Erythroblast (primary cell): Measurements from ENCODE around the gene ANKFN1.

Experiments
- GATA1 ChIP-seq: IDR thresholded peaks from 2 replicates; pipeline ENCODE4 v1.6.1; 2011; ENCODE audit warnings: low read depth, mild to moderate bottlenecking, control low read depth, low read length, moderate library complexity
- POLR2A ChIP-seq: IDR thresholded peaks from 2 replicates; pipeline ENCODE4 v1.6.1; 2011; ENCODE audit warnings: mild to moderate bottlenecking, low read length

DNA sequence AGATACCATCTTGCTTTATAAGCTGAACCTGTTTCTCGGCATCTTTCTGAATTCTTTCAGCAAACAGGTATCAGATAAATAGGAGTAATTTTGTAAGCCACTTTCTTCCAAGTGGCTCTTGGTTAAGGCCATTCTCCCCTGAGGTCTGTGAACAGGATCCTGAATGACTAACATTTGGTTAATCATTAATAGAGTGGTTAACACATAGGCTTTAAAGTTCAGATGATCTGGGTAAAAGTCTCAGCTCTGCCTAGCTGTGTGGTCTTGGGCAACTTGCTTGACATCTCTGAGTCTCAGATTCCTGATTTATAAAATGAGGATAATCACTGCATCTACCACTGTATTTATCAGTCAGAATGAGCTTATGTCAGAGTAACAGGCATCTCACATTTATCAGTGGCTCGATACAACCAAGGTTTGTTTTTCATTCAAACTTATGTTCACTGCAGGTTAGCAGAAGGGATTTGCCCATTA is 44.4 kb upstream of the ANKFN1 start:
- TF ChIP-seq POLR2A (no peak), GATA1 (no peak)
